NB4 (cell line): ENCODE measurements around the gene TGFB3.

Experiments used
- DNase-seq: peaks from one replicate; pipeline ENCODE4 v3.0.0; 2010; ENCODE audit warnings: low read depth
- H3K4me3 ChIP-seq: one replicate; pipeline ENCODE4 v1.5.1; 2011; ENCODE audit warnings: mild to moderate bottlenecking, low read depth, low read length, moderate library complexity
- MAX ChIP-seq: IDR thresholded peaks from 2 replicates; pipeline ENCODE4 v1.6.1; 2011; ENCODE audit warnings: low read depth, low read length
- MYC ChIP-seq: IDR thresholded peaks from 2 replicates; pipeline ENCODE4 v1.6.1; 2011; ENCODE audit warnings: low read depth, low read length
- POLR2A ChIP-seq: IDR thresholded peaks from 2 replicates; pipeline ENCODE4 v1.6.1; 2011; ENCODE audit warnings: mild to moderate bottlenecking; ENCODE audit not compliant: insufficient read length; ENCODE audit errors: extremely low read depth
- TF ChIP-seq, protein P1 (sequence below): IDR thresholded peaks from one replicate; pipeline ENCODE4 v1.5.1; 2012; ENCODE audit warnings: low read depth, low read length

Gene TGFB3

GRCh38 chr14:75913183-75913582 lies 68.6 kb downstream of the TGFB3 start:
- TF ChIP-seq, protein P1, sequence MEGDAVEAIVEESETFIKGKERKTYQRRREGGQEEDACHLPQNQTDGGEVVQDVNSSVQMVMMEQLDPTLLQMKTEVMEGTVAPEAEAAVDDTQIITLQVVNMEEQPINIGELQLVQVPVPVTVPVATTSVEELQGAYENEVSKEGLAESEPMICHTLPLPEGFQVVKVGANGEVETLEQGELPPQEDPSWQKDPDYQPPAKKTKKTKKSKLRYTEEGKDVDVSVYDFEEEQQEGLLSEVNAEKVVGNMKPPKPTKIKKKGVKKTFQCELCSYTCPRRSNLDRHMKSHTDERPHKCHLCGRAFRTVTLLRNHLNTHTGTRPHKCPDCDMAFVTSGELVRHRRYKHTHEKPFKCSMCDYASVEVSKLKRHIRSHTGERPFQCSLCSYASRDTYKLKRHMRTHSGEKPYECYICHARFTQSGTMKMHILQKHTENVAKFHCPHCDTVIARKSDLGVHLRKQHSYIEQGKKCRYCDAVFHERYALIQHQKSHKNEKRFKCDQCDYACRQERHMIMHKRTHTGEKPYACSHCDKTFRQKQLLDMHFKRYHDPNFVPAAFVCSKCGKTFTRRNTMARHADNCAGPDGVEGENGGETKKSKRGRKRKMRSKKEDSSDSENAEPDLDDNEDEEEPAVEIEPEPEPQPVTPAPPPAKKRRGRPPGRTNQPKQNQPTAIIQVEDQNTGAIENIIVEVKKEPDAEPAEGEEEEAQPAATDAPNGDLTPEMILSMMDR: no peak
- TF ChIP-seq MYC: no peak
- TF ChIP-seq POLR2A: no peak
- no peak for TF ChIP-seq MAX
- H3K4me3 ChIP-seq: no peak overlapping the region
- DNase-seq: no peak

DNA sequence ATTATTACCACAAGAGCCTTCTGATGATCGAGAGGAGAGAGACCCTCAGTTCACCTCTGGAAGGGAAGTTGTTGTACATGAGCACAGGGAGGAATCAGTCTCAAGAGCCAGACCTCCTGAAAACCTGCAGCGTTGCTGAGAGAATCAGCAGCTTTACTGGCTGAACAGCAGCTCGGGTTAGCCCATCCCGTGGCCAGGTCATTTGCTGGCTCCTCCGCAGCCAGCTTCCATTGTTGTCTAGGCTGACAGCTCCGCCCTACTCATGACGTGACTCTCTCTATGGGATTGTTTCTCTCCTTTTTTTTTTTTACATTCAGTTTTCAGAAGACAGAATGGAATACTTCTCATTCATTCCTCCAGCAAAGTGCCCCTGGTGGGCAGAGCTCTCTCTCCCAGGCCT lies 69.9 kb downstream of the TGFB3 start:
- no peak for DNase-seq
- no peak for TF ChIP-seq MYC
- TF ChIP-seq POLR2A: no peak
- TF ChIP-seq, protein P1: no peak
- no peak for TF ChIP-seq MAX
- no peak overlapping the region for H3K4me3 ChIP-seq

DNA sequence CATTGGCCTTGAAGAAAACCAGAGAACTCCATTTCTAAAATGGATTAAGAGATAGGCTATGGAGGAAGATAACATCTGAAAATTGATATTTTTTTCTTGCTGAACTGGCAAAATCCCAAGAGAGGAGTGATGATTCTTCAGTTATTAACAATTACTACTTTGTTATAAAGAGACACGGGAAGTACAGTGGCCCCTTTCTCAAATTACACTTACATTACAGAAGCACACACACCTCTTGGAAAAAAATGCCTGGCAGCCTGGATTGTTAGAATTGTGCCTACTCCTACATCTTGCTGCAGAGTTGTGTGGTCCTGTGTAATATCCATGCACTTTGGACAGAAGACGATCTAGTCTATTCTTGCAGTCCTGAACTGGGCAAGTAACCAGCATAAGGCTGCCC lies 71.7 kb downstream of the TGFB3 start:
- no peak for DNase-seq

DNA sequence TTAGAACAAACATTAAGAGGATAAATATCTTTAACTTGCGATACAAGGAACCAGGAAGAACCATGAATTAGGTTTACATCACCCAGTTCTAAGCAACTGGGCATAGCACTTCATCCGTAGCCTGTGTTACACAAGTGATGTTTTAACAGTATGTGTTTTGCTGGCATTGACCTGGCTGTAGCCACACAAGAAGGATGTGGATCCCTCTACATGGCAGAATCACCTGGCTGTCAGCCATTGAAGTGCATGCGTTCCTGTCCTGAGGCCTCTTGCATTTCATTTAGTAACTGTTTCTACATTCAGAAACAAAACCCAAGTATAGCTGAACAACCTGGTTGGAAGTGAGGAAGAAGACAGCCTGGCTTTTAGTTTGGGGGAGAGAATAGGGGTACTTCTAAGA lies 72.2 kb downstream of the TGFB3 start:
- H3K4me3 ChIP-seq: no peak overlapping the region
- no peak for DNase-seq
- no peak for TF ChIP-seq POLR2A
- TF ChIP-seq, protein P1: no peak
- no peak for TF ChIP-seq MYC
- TF ChIP-seq MAX: no peak

More for the DNA sequence above, 71.7 kb downstream of the TGFB3 start:
- TF ChIP-seq, protein P1: no peak
- TF ChIP-seq POLR2A: no peak
- no peak for TF ChIP-seq MAX
- TF ChIP-seq MYC: no peak
- H3K4me3 ChIP-seq: no peak overlapping the region
